ENCODE results near the gene SGCE.

The SGCE gene

DNA sequence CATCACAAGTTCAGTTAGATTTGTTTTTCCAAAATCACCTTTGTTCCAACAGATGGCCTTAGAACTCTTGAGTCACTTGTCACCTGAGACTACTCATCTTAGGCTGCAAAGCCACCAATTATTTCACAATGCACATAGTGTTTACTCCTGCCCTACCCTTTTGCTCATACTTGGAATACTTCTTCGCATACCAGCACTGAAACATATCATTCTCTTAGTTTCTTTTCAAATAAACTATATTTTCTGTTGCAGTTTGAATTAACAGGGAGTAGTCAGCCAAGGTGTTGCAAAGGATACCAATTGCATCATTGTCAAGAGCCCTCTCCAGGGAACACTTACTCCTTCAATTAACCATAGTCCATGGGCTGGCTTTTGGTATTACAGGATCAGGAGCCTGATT lies 75.3 kb downstream of the SGCE start:
- no peak for DNase-seq

DNA sequence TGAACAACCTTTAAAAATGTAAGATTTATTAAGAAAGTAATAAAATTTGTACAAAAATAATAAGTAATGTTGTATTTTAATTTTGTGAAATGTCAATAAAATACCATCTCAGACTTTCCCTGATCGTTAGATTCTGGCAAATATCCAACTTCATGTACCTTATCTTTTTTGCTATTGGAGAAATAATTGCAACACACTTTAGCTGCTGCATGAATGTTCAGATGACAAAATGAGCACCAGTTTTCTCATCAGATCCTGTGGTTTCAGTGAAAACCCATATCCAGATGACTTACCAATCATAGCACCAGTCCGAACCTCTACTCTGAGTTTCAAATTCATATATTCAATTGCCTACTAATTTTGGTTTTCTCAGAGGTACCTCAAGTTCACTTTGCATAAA lies 76.5 kb downstream of the SGCE start:
- no peaks in the 10 kb centered on the region for H3K27me3 ChIP-seq (replicated peaks; ENCODE audit: insufficient read depth, low read length)
- no peak overlapping the region for H3K9ac ChIP-seq (ENCODE audit: low read length)
- no peak for DNase-seq
- no peaks in the 10 kb centered on the region for H3K79me2 ChIP-seq (ENCODE audit: low read length)
- no peaks in the 10 kb centered on the region for H3K36me3 ChIP-seq (replicated peaks; ENCODE audit: insufficient read depth, low read length)
- no peaks in the 10 kb centered on the region for H3K9me3 ChIP-seq (replicated peaks; ENCODE audit: insufficient read depth, low read length)
- no peaks in the 10 kb centered on the region for H3F3A ChIP-seq (ENCODE audit: insufficient read depth, low read length)
- H3K27ac ChIP-seq (ENCODE audit: low read length) = no peak overlapping the region
- TF ChIP-seq, protein P1, sequence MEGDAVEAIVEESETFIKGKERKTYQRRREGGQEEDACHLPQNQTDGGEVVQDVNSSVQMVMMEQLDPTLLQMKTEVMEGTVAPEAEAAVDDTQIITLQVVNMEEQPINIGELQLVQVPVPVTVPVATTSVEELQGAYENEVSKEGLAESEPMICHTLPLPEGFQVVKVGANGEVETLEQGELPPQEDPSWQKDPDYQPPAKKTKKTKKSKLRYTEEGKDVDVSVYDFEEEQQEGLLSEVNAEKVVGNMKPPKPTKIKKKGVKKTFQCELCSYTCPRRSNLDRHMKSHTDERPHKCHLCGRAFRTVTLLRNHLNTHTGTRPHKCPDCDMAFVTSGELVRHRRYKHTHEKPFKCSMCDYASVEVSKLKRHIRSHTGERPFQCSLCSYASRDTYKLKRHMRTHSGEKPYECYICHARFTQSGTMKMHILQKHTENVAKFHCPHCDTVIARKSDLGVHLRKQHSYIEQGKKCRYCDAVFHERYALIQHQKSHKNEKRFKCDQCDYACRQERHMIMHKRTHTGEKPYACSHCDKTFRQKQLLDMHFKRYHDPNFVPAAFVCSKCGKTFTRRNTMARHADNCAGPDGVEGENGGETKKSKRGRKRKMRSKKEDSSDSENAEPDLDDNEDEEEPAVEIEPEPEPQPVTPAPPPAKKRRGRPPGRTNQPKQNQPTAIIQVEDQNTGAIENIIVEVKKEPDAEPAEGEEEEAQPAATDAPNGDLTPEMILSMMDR (IDR thresholded peaks at IDR 0.05; ENCODE audit: low read length) = no peak
- TF ChIP-seq EZH2phosphoT487 (IDR thresholded peaks at IDR 0.05; ENCODE audit: low read length) (no peak), EZH2 (optimal IDR thresholded peaks at IDR 0.05; ENCODE audit: low read depth, low read length) (no peak)
- no peak overlapping the region for H3K4me2 ChIP-seq (ENCODE audit: low read depth, low read length)
- H3K4me3 ChIP-seq (ENCODE audit: low read length) = no peak overlapping the region
- H4K20me1 ChIP-seq (ENCODE audit: insufficient read depth, low read length) = no peaks in the 10 kb centered on the region
- H3K9me2 ChIP-seq (replicated peaks; ENCODE audit: insufficient read depth, low read length) = no peaks in the 10 kb centered on the region
- H3K4me1 ChIP-seq (ENCODE audit: low read length) = peaks cover 12% of the 10 kb centered on the region; the same call in 1 of the 2 replicates
- H2AFZ ChIP-seq (ENCODE audit: low read length) = no peak overlapping the region

More for the DNA sequence above, 75.3 kb downstream of the SGCE start:
- Histone ChIP-seq H3K9ac (ENCODE audit: low read length) (no peak overlapping the region), H3K9me2 (replicated peaks; ENCODE audit: insufficient read depth, low read length) (no peaks in the 10 kb centered on the region), H3K79me2 (ENCODE audit: low read length) (no peaks in the 10 kb centered on the region), H2AFZ (ENCODE audit: low read length) (no peak overlapping the region), H3K4me2 (ENCODE audit: low read depth, low read length) (no peak overlapping the region), H3K4me1 (ENCODE audit: low read length) (peaks cover 12% of the 10 kb centered on the region; the same call in 1 of the 2 replicates), H3K27me3 (replicated peaks; ENCODE audit: insufficient read depth, low read length) (no peaks in the 10 kb centered on the region), H3K9me3 (replicated peaks; ENCODE audit: insufficient read depth, low read length) (no peaks in the 10 kb centered on the region), H3K36me3 (replicated peaks; ENCODE audit: insufficient read depth, low read length) (no peaks in the 10 kb centered on the region), H3F3A (ENCODE audit: insufficient read depth, low read length) (no peaks in the 10 kb centered on the region), H3K27ac (ENCODE audit: low read length) (no peak overlapping the region), H3K4me3 (ENCODE audit: low read length) (no peak overlapping the region), H4K20me1 (ENCODE audit: insufficient read depth, low read length) (no peaks in the 10 kb centered on the region)
- TF ChIP-seq EZH2phosphoT487 (IDR thresholded peaks at IDR 0.05; ENCODE audit: low read length) = no peak
- TF ChIP-seq EZH2 (optimal IDR thresholded peaks at IDR 0.05; ENCODE audit: low read depth, low read length) = no peak
- TF ChIP-seq, protein P1 (IDR thresholded peaks at IDR 0.05; ENCODE audit: low read length) = no peak

DNA sequence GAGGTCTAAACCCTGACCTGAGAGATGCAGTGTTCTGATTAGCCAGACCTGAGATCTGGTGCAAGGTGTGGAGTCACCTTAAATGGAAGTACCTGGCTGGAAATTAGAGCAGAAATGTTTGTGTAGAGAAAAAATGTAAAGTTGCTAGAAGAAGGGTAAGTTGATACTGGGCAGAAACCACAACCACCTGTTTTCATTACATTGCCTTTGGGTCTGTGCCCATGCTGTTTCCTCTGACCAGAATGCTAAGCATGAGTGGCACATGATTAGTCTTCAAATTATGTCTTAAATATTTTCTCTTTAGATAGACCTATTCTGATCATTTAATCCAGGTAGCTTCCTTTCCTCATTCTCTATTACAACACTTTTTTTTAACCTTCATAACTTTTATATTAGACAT lies 77.3 kb downstream of the SGCE start:
- Histone ChIP-seq H3K9me2 (replicated peaks; ENCODE audit: insufficient read depth, low read length) (no peaks in the 10 kb centered on the region), H3K4me1 (ENCODE audit: low read length) (peaks cover 12% of the 10 kb centered on the region; the same call in 1 of the 2 replicates), H3K9me3 (replicated peaks; ENCODE audit: insufficient read depth, low read length) (no peaks in the 10 kb centered on the region), H3K27ac (ENCODE audit: low read length) (peak overlapping the region; percentile 9; the same call in 1 of the 2 replicates), H4K20me1 (ENCODE audit: insufficient read depth, low read length) (no peaks in the 10 kb centered on the region), H3K36me3 (replicated peaks; ENCODE audit: insufficient read depth, low read length) (no peaks in the 10 kb centered on the region), H2AFZ (ENCODE audit: low read length) (no peak overlapping the region), H3K4me2 (ENCODE audit: low read depth, low read length) (0 out of 2 replicates have a peak overlapping the region, but pooled peaks have one; percentile 8), H3K9ac (ENCODE audit: low read length) (no peak overlapping the region), H3K4me3 (ENCODE audit: low read length) (no peak overlapping the region), H3K27me3 (replicated peaks; ENCODE audit: insufficient read depth, low read length) (no peaks in the 10 kb centered on the region), H3F3A (ENCODE audit: insufficient read depth, low read length) (no peaks in the 10 kb centered on the region), H3K79me2 (ENCODE audit: low read length) (no peaks in the 10 kb centered on the region)
- TF ChIP-seq EZH2 (optimal IDR thresholded peaks at IDR 0.05; ENCODE audit: low read depth, low read length) = no peak
- TF ChIP-seq EZH2phosphoT487 (IDR thresholded peaks at IDR 0.05; ENCODE audit: low read length) = no peak
- TF ChIP-seq, protein P1 (IDR thresholded peaks at IDR 0.05; ENCODE audit: low read length) = no peak
- DNase-seq = peak; percentile 69
